SH-SY5Y (cell line): ENCODE results near the gene SLC12A7.

ENCODE experiments used
- GATA2 ChIP-seq: IDR thresholded peaks from 2 replicates; pipeline ENCODE4 v1.6.1; 2011; ENCODE audit warnings: mild to moderate bottlenecking, low read depth, low read length
- GATA3 ChIP-seq: IDR thresholded peaks from 2 replicates; pipeline ENCODE4 v1.6.1; 2011; ENCODE audit warnings: low read depth, mild to moderate bottlenecking, low read length, moderate library complexity

DNA sequence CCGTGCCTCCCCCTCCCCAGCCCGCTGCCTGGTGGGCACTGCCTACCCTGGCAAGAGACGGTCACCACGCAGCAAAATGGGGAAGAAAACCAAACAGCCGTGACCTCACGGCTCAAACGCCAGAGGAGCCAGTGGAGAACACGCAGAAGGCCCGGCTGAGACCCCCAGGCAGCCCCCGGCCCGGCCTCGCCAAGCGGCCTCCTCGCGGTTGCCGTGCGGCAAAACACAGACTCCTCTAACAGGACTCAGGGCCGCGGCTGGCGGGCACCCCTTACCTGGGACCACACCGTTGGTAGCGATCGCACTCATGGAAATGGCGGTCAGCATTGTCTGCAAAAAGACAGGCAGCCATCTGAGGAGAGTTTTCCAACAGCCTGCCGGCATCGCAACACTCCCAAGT is 23.8 kb downstream of the SLC12A7 start:
- no peak for TF ChIP-seq GATA2
- TF ChIP-seq GATA3: no peak
